Measurements from ENCODE around the gene SKI.

SKI gene

GRCh38 chr1:2229911-2230731 lies 2.0 kb downstream of the SKI start:
- no peak for DNase-seq (ENCODE audit: low spot score)

GRCh38 chr1:2230781-2231531 lies 2.8 kb downstream of the SKI start:
- peak; percentile 39 for DNase-seq (ENCODE audit: low spot score)

GRCh38 chr1:2231532-2232254 lies 3.6 kb downstream of the SKI start:
- DNase-seq (ENCODE audit: low spot score) = peak; percentile 85

- no peak for DNase-seq (ENCODE audit: low spot score)
Measured at GRCh38 chr1:2232255-2232915, 4.3 kb downstream of the SKI start.

- no peak for DNase-seq (ENCODE audit: low spot score)
Measured at GRCh38 chr1:2232916-2233438, 4.9 kb downstream of the SKI start.

- DNase-seq (ENCODE audit: low spot score) = no peak
Measured at GRCh38 chr1:2233468-2233867, 5.3 kb downstream of the SKI start.

GRCh38 chr1:2233997-2234761 lies 6.1 kb downstream of the SKI start:
- DNase-seq (ENCODE audit: low spot score) = peak; percentile 79

GRCh38 chr1:2234762-2235113 lies 6.6 kb downstream of the SKI start:
- no peak for DNase-seq (ENCODE audit: low spot score)

GRCh38 chr1:2235300-2235998 lies 7.3 kb downstream of the SKI start:
- DNase-seq (ENCODE audit: low spot score) = no peak

- DNase-seq (ENCODE audit: low spot score) = peak; percentile 62
Measured at GRCh38 chr1:2236695-2237677, 8.9 kb downstream of the SKI start.

- DNase-seq (ENCODE audit: low spot score) = no peak
Measured at GRCh38 chr1:2237773-2238172, 9.7 kb downstream of the SKI start.

GRCh38 chr1:2238361-2239012 lies 10.4 kb downstream of the SKI start:
- DNase-seq (ENCODE audit: low spot score) = no peak

GRCh38 chr1:2239013-2239370 lies 10.9 kb downstream of the SKI start:
- DNase-seq (ENCODE audit: low spot score) = no peak

GRCh38 chr1:2239384-2239985 lies 11.4 kb downstream of the SKI start:
- DNase-seq (ENCODE audit: low spot score) = no peak

GRCh38 chr1:2240270-2241156 lies 12.4 kb downstream of the SKI start:
- DNase-seq (ENCODE audit: low spot score) = no peak

- DNase-seq (ENCODE audit: low spot score) = no peak
Measured at GRCh38 chr1:2241820-2242219, 13.7 kb downstream of the SKI start.
